Chondrocyte (in vitro differentiated cells): Measurements from ENCODE around the gene KLHL3. TPM values are rescaled to one million over a fixed set of nuclear protein-coding genes. Genes with fewer than 3 reads are reported as not detected.
A peak's percentile ranks its signal among the peaks of the same experiment; 100 is the strongest.
"Not testable (repeated sequence)": the region's sequence is repeated elsewhere in the genome, so short reads cannot be mapped to it uniquely, and the experiment has no call there.

Experiments used
- DNase-seq: peaks from one replicate; pipeline ENCODE4 v3.0.0; 2021; ENCODE audit warnings: mixed read lengths, low spot score
- H3K27ac Mint-ChIP-seq: one replicate; pipeline ENCODE4 v1.8.0; 2021; ENCODE audit warnings: mild to moderate bottlenecking, moderate library complexity, mixed read lengths; ENCODE audit not compliant: unreplicated experiment
- H3K27me3 Mint-ChIP-seq: 2 replicates; pipeline ENCODE4 v1.8.0; 2021; ENCODE audit warnings: low read depth, mixed read lengths
- H3K36me3 Mint-ChIP-seq: 2 replicates; pipeline ENCODE4 v1.8.0; 2021; ENCODE audit warnings: low read depth, mixed read lengths
- H3K4me1 Mint-ChIP-seq: 2 replicates; pipeline ENCODE4 v1.8.0; 2021; ENCODE audit warnings: low read depth, mild to moderate bottlenecking, mixed read lengths
- H3K4me3 Mint-ChIP-seq: one replicate; pipeline ENCODE4 v1.8.0; 2021; ENCODE audit warnings: mild to moderate bottlenecking, moderate library complexity, mixed read lengths; ENCODE audit not compliant: unreplicated experiment
- H3K9me3 Mint-ChIP-seq: 2 replicates; pipeline ENCODE4 v1.8.0; 2021; ENCODE audit warnings: low read depth, mixed read lengths
- CTCF ChIP-seq: fragments of 200-600 bp; sonication (generic); IDR thresholded peaks from 2 replicates; pipeline ENCODE4 v1.5.0; 2021; ENCODE audit warnings: antibody characterized with exemption, mild to moderate bottlenecking, moderate library complexity
- long read RNA-seq: library from polyadenylated mRNA; stranded (forward); transcript quantifications from one replicate; pipeline ENCODE4 v2.0.0, GENCODE V29; 2021
- total RNA-seq: library from RNA; stranded (reverse); gene quantifications from 3 replicates; pipeline ENCODE4 v1.2.1, GENCODE V29; 2021

KLHL3 gene, protein sequence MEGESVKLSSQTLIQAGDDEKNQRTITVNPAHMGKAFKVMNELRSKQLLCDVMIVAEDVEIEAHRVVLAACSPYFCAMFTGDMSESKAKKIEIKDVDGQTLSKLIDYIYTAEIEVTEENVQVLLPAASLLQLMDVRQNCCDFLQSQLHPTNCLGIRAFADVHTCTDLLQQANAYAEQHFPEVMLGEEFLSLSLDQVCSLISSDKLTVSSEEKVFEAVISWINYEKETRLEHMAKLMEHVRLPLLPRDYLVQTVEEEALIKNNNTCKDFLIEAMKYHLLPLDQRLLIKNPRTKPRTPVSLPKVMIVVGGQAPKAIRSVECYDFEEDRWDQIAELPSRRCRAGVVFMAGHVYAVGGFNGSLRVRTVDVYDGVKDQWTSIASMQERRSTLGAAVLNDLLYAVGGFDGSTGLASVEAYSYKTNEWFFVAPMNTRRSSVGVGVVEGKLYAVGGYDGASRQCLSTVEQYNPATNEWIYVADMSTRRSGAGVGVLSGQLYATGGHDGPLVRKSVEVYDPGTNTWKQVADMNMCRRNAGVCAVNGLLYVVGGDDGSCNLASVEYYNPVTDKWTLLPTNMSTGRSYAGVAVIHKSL
- 1.6 to 3.1 TPM (median 1.9 TPM) in 3 replicates for total RNA-seq
- long read RNA-seq, partial matches to known transcripts = 0 of 1 reads
- long read RNA-seq, other reads (novel, unspliced or antisense) = 1 of 1 reads

- Mint-ChIP-seq H3K9me3 (peaks cover 9% of the 10 kb centered on the region), H3K27me3 (no peaks in the 10 kb centered on the region), H3K4me3 (no peak within 1 kb of the TSS), H3K36me3 (peaks cover 2% of the 10 kb centered on the region), H3K4me1 (peaks cover 2% of the 10 kb centered on the region), H3K27ac (no peak within 1 kb of the TSS)
- peak; percentile 76 for DNase-seq
- TF ChIP-seq CTCF = peak; percentile 67
Observed at GRCh38 chr5:137735555-137736284, at the start of gene KLHL3. Gene KLHL3 (minus strand): TSS chr5:137736089. CDS start chr5:137735646, 443 bp downstream.

- no peak overlapping the region for H3K4me3 Mint-ChIP-seq
- H3K27me3 Mint-ChIP-seq = peaks cover 61% of the 10 kb centered on the region
- no peak for DNase-seq
- H3K4me1 Mint-ChIP-seq = no peaks in the 10 kb centered on the region
- TF ChIP-seq CTCF = no peak
- H3K36me3 Mint-ChIP-seq = peaks cover 11% of the 10 kb centered on the region
- H3K27ac Mint-ChIP-seq = no peak overlapping the region
- H3K9me3 Mint-ChIP-seq = peaks cover 2% of the 10 kb centered on the region
Observed at GRCh38 chr5:137782984-137783536, 47.2 kb upstream of the KLHL3 start.

GRCh38 chr5:137782055-137782454, 46.2 kb upstream of the KLHL3 start:
- H3K4me1 Mint-ChIP-seq = no peaks in the 10 kb centered on the region
- H3K27ac Mint-ChIP-seq = no peak overlapping the region

GRCh38 chr5:137778772-137779564, 43.1 kb upstream of the KLHL3 start:
- H3K36me3 Mint-ChIP-seq = no peaks in the 10 kb centered on the region
- H3K27ac Mint-ChIP-seq = no peak overlapping the region
- peak; percentile 96 for TF ChIP-seq CTCF
- peaks cover 34% of the 10 kb centered on the region for H3K27me3 Mint-ChIP-seq
- no peaks in the 10 kb centered on the region for H3K9me3 Mint-ChIP-seq
- no peaks in the 10 kb centered on the region for H3K4me1 Mint-ChIP-seq
- no peak overlapping the region for H3K4me3 Mint-ChIP-seq
- DNase-seq = no peak

More at GRCh38 chr5:137782055-137782454, 46.2 kb upstream of the KLHL3 start:
- no peak for TF ChIP-seq CTCF
- Mint-ChIP-seq H3K9me3 (peaks cover 2% of the 10 kb centered on the region), H3K4me3 (no peak overlapping the region), H3K36me3 (peaks cover 9% of the 10 kb centered on the region), H3K27me3 (peaks cover 51% of the 10 kb centered on the region)
- no peak for DNase-seq

GRCh38 chr5:137767937-137768336, 32.0 kb upstream of the KLHL3 start:
- H3K27ac Mint-ChIP-seq = not testable (repeated sequence)
- H3K27me3 Mint-ChIP-seq = peaks cover 12% of the 10 kb centered on the region

More at GRCh38 chr5:137767937-137768336, 32.0 kb upstream of the KLHL3 start:
- H3K4me3 Mint-ChIP-seq, H3K36me3 Mint-ChIP-seq, DNase-seq, H3K4me1 Mint-ChIP-seq: not testable (repeated sequence)
- peaks cover 29% of the 10 kb centered on the region for H3K9me3 Mint-ChIP-seq
